Colonic mucosa (tissue), 4 donors: Measurements from ENCODE around the gene PRRC1. TPM values are rescaled to one million over a fixed set of nuclear protein-coding genes. Genes with fewer than 3 reads are reported as not detected.
"Not testable (repeated sequence)": the region's sequence is repeated elsewhere in the genome, so short reads cannot be mapped to it uniquely, and the experiment has no call there.

ENCODE experiments used
- DNase-seq: peaks from one replicate; pipeline ENCODE4 v3.0.0-alpha.2; 2020
- H3K27ac ChIP-seq: fragments of 200-600 bp; one replicate; pipeline ENCODE4 v1.8.0; 2021
- H3K27me3 ChIP-seq: fragments of 200-600 bp; one replicate; pipeline ENCODE4 v1.8.0; 2021
- H3K36me3 ChIP-seq: fragments of 200-600 bp; one replicate; pipeline ENCODE4 v1.8.0; 2021
- H3K4me1 ChIP-seq: fragments of 200-600 bp; one replicate; pipeline ENCODE4 v1.8.0; 2021; ENCODE audit warnings: mild to moderate bottlenecking
- H3K4me3 ChIP-seq: fragments of 200-600 bp; one replicate; pipeline ENCODE4 v1.8.0; 2021
- H3K9ac ChIP-seq, 2 donors: one replicate each; pipeline ENCODE4 v1.7.0; 2013; ENCODE audit warnings: control low read depth in 2 of 2, low read depth in 2 of 2, low read length in 2 of 2
- H3K9me3 ChIP-seq: fragments of 200-600 bp; one replicate; pipeline ENCODE4 v1.8.0; 2021
- intact Hi-C: fragments of 100-400 bp; cut with DNase I; formaldehyde crosslinking; loops from one replicate; pipeline ENCODE4 v1.14.1; 2022
- total RNA-seq, 2 donors: library from RNA; stranded (reverse); fragmentation: NEBNext Ultra II Directional in 1 of 2; extraction: Animal tissue kit (Norgen Biotek cat#: 25700) in 1 of 2; gene quantifications; one replicate each; pipeline ENCODE4 v1.2.1, GENCODE V29; 2021
- TF ChIP-seq, protein P1 (sequence below): fragments of 200-600 bp; IDR thresholded peaks from one replicate; pipeline ENCODE4 v1.8.0; 2022; ENCODE audit warnings: antibody characterized with exemption, mild to moderate bottlenecking
- donor health status: healthy.
- donor health status: DM: no; HTN: no; CAD: no.
- donor health status: DM: no; HTN: no; CAD: no.

PRRC1 gene
- total RNA-seq, 2 donors from 2014 or later, result 73.0 to 79.9 TPM

DNA sequence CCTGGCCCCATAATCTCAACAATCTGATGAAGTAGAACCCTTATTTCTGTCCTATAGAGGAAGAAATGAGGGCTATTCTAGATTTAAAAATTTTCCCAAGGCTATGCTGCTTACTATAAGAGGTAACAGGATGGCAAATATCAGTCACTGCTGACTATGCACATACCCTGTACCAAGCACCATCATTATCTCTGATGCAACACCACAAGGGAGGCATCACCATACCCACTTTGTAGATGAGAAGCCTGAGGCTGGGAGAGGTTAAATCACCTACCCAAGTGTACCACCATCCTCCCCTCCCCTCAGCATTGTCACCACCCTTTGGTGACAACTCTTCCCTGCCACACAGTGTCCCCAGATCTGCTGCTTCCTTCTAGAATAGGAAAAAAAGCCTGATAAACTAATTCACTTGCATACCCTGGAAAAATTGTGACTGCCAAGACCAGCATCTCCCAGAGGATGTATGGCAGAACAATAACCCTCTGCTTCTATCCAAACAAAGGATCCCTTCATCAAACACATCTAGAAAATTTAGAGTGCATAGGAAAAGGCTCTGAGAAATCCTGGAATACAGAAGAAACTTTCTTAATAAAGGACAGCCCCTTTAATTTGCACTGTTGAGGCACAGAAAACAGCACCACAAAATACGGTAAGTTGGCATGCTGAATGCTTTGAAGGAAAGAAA is 48.3 kb downstream of the PRRC1 start:
- no peak overlapping the region for H3K27ac ChIP-seq
- H3K36me3 ChIP-seq, result no peaks in the 10 kb centered on the region
- DNase-seq, result no peak
- no peak overlapping the region for H3K4me3 ChIP-seq
- intact Hi-C loops, result loop anchor here (10.0 kb wide), 2 partner anchors 179 to 309 kb away; no protein-coding TSS in a partner anchor
- TF ChIP-seq, protein P1, sequence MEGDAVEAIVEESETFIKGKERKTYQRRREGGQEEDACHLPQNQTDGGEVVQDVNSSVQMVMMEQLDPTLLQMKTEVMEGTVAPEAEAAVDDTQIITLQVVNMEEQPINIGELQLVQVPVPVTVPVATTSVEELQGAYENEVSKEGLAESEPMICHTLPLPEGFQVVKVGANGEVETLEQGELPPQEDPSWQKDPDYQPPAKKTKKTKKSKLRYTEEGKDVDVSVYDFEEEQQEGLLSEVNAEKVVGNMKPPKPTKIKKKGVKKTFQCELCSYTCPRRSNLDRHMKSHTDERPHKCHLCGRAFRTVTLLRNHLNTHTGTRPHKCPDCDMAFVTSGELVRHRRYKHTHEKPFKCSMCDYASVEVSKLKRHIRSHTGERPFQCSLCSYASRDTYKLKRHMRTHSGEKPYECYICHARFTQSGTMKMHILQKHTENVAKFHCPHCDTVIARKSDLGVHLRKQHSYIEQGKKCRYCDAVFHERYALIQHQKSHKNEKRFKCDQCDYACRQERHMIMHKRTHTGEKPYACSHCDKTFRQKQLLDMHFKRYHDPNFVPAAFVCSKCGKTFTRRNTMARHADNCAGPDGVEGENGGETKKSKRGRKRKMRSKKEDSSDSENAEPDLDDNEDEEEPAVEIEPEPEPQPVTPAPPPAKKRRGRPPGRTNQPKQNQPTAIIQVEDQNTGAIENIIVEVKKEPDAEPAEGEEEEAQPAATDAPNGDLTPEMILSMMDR, result no peak
- H3K9ac ChIP-seq, result no peak overlapping the region
- H3K9me3 ChIP-seq, result no peaks in the 10 kb centered on the region
- no peaks in the 10 kb centered on the region for H3K27me3 ChIP-seq
- no peaks in the 10 kb centered on the region for H3K4me1 ChIP-seq

DNA sequence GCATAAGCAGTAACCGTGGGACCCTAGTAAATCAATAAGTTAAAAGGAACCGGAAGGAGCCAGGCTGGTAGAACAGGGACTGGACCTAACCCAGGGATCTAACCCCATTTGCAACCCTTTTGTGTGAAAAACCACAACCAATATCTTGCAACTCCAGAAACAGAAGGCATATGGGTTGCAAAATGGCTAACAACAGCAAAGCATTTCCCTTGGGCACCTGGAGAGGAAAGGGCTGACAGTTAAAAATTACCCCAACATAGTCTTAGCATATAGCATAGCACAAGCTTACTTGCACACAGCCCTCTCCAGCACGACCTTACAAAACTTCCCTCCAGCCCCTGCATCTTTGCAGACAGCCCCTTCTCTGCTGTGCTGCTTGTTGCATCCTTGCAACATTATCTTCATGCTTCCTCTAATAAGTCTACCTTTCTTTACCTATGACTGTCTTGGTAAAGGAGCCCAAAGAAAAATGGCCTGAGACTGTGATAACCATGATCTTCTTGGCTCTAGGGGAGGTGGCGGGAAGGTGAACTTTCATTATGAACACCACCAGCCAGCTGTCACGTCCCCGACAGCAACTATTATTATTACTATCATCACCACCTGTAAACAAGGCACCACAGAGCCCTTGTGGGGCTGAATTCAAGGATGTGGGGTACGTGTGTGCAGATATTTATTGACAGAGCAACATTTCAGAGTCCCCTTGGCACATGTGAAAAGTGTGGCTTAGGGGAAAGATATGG is 49.8 kb downstream of the PRRC1 start:
- H3K4me3 ChIP-seq, result no peak overlapping the region
- H3K9me3 ChIP-seq, result no peaks in the 10 kb centered on the region
- H3K36me3 ChIP-seq, result no peaks in the 10 kb centered on the region
- H3K27ac ChIP-seq, result no peak overlapping the region
- no peak overlapping the region for H3K9ac ChIP-seq
- intact Hi-C loops, result loop anchor here (10.0 kb wide), 2 partner anchors 178 to 308 kb away; no protein-coding TSS in a partner anchor
- no peaks in the 10 kb centered on the region for H3K27me3 ChIP-seq
- DNase-seq, result no peak
- H3K4me1 ChIP-seq, result no peaks in the 10 kb centered on the region
- TF ChIP-seq, protein P1, result no peak

DNA sequence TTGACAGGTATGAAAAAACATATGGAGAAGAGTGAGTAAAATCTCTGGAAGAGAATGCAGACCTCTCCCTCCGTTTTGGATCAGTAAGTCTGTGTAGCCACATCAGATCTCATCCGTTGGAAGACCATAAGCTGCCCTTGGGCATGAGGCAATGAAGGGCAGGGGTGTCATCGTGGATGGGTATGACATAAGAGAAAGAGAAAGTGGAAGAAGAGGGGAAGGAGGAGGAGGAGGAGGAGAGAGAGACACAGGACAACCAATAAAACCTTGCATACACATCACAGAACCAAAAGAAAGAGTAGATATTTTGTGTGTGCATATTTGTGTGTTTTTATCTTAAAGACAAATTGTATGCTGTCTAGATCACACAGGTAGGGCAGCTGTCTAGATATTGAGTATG is 50.7 kb downstream of the PRRC1 start:
- no peaks in the 10 kb centered on the region for H3K4me1 ChIP-seq
- no peak overlapping the region for H3K9ac ChIP-seq
- intact Hi-C loops, result loop anchor here (10.0 kb wide), 2 partner anchors 177 to 307 kb away; no protein-coding TSS in a partner anchor
- TF ChIP-seq, protein P1, result no peak
- no peak for DNase-seq
- no peak overlapping the region for H3K27ac ChIP-seq
- no peak overlapping the region for H3K4me3 ChIP-seq
- no peaks in the 10 kb centered on the region for H3K27me3 ChIP-seq
- no peaks in the 10 kb centered on the region for H3K36me3 ChIP-seq
- no peaks in the 10 kb centered on the region for H3K9me3 ChIP-seq

DNA sequence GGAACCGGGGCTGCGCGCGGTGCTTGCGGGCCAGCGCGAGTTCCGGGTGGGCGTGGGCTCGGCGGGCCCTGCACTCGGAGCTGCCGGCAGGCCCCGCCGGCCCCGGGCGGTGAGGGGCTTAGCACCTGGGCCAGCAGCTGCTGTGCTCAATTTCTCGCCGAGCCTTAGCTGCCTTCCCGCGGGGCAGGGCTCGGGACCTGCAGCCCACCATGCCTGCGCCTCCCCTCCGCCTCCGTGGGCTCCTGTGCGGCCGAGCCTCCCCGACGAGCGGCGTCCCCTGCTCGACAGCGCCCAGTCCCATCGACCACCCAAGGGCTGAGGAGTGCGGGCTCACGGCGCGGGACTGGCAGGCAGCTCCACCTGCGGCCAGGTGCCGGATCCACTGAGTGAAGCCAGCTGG is 52.0 kb downstream of the PRRC1 start:
- H3K9ac ChIP-seq, DNase-seq, H3K27ac ChIP-seq, H3K9me3 ChIP-seq, H3K27me3 ChIP-seq, H3K4me3 ChIP-seq, H3K36me3 ChIP-seq, H3K4me1 ChIP-seq: not testable (repeated sequence)
- intact Hi-C loops, result loop anchor here (10.0 kb wide), 2 partner anchors 175 to 305 kb away; no protein-coding TSS in a partner anchor

DNA sequence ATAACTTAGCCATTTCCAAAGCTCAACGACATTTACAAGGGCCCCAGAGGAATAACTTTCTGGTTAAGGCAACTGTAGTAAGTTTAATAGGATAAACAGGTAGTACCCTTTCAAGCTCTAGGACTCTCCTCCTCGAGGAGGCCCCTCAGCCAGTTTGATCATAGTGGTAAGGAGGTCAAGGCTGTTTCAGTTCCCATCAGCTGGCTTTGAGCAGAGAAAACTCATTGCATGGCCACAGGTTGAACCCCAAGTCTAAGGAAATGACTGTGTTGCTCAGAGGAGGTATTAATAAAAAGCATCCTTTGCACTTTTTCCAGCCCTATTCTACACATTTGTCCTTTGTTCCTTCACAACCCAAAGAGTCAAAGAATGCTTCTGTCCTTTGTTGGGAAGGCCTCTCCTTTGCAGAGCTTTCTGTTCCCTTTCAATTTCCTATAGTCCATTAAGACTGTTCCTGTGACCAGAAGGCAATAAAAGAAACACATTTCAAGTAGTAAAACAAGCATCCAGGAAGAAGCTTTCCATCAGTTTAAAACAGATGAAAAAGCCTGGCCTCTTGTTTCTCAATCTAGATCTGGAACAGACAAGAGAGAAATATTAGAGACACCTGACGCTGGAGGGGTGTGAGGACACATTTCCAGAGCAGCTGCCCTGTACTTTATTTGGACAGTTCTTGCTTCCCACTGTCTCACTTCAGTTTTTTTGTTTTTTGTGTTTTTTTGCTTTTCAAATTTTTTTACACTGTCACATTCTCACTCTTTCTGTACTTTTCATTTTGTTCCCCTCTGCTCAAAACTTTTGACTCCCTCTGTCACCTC is 54.1 kb downstream of the PRRC1 start:
- no peak overlapping the region for H3K9ac ChIP-seq
- H3K27ac ChIP-seq, result no peak overlapping the region
- H3K4me3 ChIP-seq, result no peak overlapping the region
- DNase-seq, result no peak
- no peaks in the 10 kb centered on the region for H3K4me1 ChIP-seq
- TF ChIP-seq, protein P1, result no peak
- no peaks in the 10 kb centered on the region for H3K36me3 ChIP-seq
- no peaks in the 10 kb centered on the region for H3K27me3 ChIP-seq
- no peaks in the 10 kb centered on the region for H3K9me3 ChIP-seq
- intact Hi-C loops, result no loop called here
